ENCODE data around the gene TIMM22.
"Not testable (repeated sequence)": the region's sequence is repeated elsewhere in the genome, so short reads cannot be mapped to it uniquely, and the experiment has no call there.

TIMM22 gene

DNA sequence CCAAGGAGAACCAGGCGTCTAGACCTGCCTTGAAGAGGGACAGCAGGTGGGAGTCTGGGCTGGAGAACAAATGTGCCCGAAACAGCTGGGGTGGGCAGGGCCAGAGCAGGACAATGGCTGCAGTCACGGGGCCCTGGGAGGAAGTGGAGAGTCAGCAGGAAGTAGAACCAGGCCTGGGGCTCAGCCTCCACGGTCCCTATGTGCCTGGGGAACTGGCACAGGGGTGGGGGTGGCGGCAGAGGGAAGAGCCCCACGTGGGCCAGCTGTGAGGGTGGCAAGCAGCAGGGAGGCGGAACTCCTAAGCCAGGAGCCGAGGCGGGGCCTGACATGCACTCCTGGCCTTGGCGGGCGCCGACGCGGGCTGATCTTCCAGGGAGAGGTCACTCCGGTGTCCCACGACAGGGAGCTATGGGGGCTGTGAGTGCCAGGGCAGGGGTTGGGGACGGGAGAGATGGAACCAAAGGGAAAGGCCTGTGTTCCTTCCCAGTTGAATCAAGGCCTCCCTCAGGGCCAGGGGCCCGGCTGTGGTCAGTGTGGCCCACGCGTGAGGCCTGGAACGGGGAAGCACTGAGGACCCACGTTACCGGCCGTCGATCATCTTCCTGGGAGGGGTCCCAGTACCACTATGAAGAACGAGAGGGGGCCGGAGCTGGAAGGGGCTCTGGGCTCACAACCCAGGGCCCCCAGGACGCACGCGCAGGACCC lies 42.7 kb downstream of the TIMM22 start:
- DNase-seq (ENCODE audit: low spot score), result peak; percentile 80

- peak; percentile 60 for DNase-seq (ENCODE audit: low spot score)
Measured at GRCh38 chr17:1040216-1040600, 43.3 kb downstream of the TIMM22 start.

DNA sequence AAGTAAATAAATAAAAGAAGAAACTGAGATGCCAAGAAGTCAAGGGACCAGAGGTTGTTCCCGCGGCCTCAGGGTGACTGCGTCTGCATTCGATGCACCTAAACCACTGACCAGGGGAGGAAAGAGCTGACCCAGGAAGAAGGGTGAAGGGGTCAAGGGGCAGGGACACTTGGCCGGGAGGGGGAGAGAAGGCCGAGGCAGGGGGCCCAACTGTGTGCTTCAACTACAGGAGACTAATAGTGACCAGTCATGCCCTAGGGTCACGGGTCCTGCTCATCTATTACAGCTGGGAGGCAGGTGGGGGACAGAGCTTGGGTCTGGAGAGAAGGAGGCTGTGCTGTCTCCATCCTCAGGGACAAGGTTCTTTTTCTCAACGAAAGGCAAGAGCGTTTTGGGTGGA lies 44.8 kb downstream of the TIMM22 start:
- no peak for DNase-seq (ENCODE audit: low spot score)

DNA sequence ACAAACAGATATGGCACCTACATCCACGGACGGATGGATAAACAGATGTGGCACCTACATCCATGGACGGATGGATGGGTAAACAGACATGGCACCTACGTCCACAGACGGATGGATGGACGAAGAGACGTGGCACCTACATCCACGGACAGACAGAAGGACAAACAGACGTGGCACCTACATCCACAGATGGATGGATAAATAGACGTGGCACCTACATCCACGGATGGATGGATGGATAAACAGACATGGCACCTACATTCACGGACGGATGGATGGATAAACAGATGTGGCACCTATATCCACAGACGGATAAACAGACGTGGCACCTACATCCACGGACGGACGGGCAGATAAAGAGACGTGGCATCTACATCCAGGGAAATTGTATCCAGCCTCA lies 45.6 kb downstream of the TIMM22 start:
- DNase-seq (ENCODE audit: low spot score), result no peak

DNA sequence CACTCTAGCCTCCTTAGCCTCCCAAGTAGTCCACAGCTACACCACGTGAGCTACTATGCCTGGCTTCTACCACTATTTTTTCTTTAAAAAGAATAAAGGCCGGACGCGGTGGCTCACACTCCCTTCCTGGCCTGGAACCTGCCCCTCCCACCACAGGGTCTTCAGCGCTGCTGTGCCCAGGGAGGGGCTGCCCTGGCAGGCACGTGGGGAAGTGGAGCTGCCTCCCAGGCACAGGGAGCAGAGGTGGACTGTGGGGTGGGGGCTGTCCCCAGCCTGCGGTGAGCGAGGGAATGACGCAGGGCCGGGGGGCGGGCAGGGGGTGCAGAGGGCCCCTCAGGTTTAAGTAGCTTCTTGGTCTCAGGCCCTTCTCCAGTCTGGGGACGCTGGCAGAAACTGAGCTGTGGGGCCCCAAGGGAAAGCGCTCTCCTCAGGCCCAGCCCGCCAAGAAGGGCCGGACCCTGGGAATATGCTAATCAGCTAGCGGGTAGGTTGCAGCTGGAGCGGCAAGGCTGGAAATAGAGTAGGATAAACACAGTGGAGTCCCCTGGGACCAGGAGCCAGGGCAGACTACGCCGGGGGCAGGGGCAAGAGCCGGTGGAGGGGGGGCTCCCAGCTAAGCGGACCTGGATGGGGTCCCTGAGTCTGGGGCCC lies 46.8 kb downstream of the TIMM22 start:
- no peak for DNase-seq (ENCODE audit: low spot score)

DNA sequence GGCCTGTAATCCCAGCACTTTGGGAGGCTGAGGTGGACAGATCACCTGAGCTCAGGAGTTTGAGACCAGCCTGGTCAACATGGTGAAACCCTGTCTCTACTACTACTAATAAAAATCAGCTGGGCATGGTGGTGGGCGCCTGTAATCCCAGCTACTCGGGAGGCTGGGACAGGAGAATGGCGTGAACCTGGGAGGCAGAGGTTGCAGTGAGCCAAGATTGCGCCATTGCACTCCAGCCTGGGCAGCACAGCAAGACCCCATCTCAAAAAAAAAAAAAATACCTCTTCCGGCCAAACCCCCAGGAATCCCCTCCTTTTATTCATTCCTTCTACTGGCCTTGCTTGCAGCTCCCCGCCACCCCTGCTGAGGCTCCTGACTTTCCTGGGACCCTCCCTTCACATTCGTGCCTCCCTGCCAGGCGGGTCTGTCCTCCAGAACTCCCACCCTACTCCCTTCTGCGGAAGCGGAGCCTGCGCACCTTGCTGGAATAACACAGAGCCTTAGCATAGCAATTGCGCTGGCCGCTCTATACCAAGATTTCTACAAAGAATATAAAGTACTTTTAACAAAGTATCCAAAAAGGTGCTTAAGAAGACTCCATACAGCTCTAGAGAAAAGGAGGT lies 47.6 kb downstream of the TIMM22 start:
- DNase-seq (ENCODE audit: low spot score), result not testable (repeated sequence)

DNA sequence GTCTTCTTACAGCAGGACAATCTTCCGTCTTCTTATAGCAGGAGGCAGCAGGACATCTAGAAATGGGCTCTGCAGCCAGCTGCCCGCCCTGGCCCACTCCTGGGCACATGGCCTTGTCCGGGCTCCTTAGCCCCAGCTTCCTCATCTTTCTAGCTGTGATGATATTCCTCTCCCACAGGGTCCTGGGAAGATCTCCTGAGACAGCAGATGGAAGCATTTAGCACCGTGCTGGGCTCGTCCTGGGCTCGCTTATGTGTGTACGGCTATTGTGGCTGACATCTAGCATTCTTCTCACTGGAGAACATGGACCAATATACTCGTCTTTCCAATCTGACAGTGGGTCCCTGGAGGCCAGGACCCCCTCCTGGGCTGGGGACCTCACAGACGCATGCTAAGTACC lies 48.5 kb downstream of the TIMM22 start:
- no peak for DNase-seq (ENCODE audit: low spot score)

GRCh38 chr17:1047177-1047878 lies 50.4 kb downstream of the TIMM22 start:
- DNase-seq (ENCODE audit: low spot score), result peak; percentile 67

DNA sequence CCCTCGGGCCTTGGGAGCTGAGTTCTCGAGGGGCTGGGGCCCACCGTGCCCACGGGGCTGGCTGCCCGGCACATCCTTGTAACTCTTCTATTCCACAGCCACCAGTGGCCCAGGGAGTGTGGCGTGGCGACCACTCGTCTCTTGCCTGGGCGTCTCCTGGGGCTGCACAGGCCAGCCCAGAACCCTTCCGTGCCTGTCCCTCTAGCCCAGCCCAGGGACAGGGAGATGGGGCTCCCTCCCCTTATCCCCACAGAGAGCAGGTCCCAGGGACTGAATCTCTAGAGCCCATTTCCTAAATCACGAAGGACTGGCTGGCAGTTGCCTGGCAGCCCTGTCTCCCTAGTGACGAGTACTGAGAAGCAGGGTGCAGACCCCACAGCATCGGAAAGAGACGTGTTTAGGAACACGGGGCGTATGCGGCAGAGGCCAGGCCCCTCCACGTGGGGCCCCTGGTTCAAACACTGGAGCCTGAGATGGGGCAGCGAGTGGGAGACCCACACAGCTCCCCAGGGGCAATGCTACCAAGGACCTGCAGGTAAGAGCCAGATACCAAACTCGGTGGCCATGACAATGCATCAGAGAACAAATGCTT lies 51.0 kb downstream of the TIMM22 start:
- DNase-seq (ENCODE audit: low spot score), result no peak

- not testable (repeated sequence) for DNase-seq (ENCODE audit: low spot score)
Measured at GRCh38 chr17:1048516-1049115, 51.7 kb downstream of the TIMM22 start.

DNA sequence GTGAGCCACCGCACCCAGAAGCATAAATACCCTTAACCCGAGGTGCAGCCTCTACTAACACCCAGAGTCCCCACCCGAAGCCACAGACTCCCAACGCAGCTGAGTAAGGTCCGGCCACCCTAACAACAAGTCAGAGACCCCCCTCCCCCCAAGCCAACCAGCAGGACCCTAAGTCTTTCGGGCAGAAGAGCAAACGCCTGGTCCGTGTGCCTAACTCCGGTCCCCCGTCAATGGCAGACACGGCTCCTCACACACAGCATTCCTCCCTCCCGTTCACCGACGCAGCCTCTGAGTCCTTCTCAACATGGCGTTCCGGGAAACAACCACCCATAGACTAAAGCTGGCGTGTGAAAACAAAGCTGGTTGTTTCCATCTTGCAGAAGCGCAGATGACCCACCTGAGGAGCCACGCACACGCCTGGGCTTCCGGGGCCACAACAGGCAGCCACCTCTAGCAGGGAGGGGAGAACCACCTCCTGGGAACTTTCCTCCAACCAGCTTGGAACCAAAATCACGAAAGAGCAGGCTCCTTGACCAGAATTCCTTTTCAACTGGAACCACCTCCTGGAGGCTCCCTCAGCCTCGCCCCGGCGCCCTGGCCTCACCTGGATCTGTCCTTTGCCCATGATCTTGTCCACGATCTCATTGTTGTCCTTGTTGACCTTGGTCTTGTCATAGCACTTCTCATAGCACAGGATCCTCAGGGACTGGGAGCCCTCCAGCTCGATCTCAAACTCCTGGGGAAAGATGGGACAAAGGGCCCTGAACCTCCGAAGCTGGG lies 52.7 kb downstream of the TIMM22 start:
- no peak for DNase-seq (ENCODE audit: low spot score)

DNA sequence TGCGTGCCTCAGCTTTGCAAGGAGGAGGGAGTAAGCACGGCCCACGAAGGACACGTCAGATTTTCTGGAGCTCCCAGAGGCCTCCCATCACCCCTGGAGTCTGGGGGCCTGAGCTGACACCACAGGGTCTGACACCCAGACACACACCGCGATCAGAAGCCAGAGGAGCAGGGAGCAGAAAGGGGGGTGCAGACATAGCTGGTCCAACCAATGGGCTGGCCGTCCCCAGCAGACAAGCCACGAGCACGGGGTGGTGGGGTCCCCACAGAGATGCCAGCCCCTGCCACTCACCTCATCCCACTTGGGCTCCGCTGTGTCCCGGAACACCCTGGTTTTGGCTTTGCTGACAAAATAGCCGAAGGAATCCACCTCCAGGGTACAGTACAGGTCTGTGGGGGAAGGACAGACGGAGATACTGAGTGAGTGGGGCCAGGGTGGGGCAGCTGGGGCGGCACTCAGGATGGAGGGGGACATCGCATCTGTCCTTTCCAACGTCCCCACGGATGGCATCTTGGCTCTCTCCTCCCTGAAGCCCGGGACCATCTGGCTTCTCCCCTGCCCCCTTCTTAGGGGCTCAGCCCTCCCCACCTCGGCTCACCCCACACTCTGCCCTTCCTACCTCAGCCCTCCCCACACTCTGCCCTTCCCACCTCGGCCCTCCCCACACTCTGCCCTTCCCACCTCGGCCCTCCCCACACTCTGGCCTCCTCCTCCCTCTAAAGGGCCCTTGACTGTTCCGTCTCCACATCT lies 53.5 kb downstream of the TIMM22 start:
- DNase-seq (ENCODE audit: low spot score), result no peak

GRCh38 chr17:1050996-1051925 lies 54.3 kb downstream of the TIMM22 start:
- DNase-seq (ENCODE audit: low spot score), result no peak

Measured in Ammon's horn (tissue), 1 donor.